Ishikawa (cell line): ENCODE results near the gene DROSHA.

Experiments
- CEBPB ChIP-seq: IDR thresholded peaks from 2 replicates; pipeline ENCODE4 v1.6.1; 2012
- CREB1 ChIP-seq: IDR thresholded peaks from 2 replicates; pipeline ENCODE4 v1.6.1; 2012; ENCODE audit warnings: low read depth
- EGR1 ChIP-seq: IDR thresholded peaks from 2 replicates; pipeline ENCODE4 v1.6.1; 2012
- EP300 ChIP-seq: IDR thresholded peaks from 2 replicates; pipeline ENCODE4 v1.6.1; 2012; ENCODE audit warnings: borderline replicate concordance
- FOXM1 ChIP-seq: IDR thresholded peaks from 2 replicates; pipeline ENCODE4 v1.6.1; 2012; ENCODE audit warnings: low read depth, borderline replicate concordance
- NFIC ChIP-seq: IDR thresholded peaks from 2 replicates; pipeline ENCODE4 v1.6.1; 2012
- RAD21 ChIP-seq: IDR thresholded peaks from 2 replicates; pipeline ENCODE4 v1.6.1; 2012; ENCODE audit warnings: low read depth
- TAF1 ChIP-seq: IDR thresholded peaks from 2 replicates; pipeline ENCODE4 v1.6.1; 2012; ENCODE audit warnings: low read depth, mild to moderate bottlenecking
- TCF12 ChIP-seq: IDR thresholded peaks from 2 replicates; pipeline ENCODE4 v1.6.1; 2012; ENCODE audit warnings: low read depth
- TEAD4 ChIP-seq: IDR thresholded peaks from 2 replicates; pipeline ENCODE4 v1.6.1; 2012
- YY1 ChIP-seq: IDR thresholded peaks from 2 replicates; pipeline ENCODE4 v1.6.1; 2012; ENCODE audit warnings: low read depth
- ZBTB7A ChIP-seq: IDR thresholded peaks from 2 replicates; pipeline ENCODE4 v1.6.1; 2012; ENCODE audit warnings: low read depth
- TF ChIP-seq, protein P1 (sequence below): IDR thresholded peaks from 2 replicates; pipeline ENCODE4 v1.6.1; 2012; ENCODE audit warnings: low read depth, mild to moderate bottlenecking
- TF ChIP-seq, protein P2 (sequence below): IDR thresholded peaks from 2 replicates; pipeline ENCODE4 v1.6.1; 2012
- TF ChIP-seq, protein P3 (sequence below): IDR thresholded peaks from 2 replicates; pipeline ENCODE4 v1.6.1; 2012

Gene DROSHA

DNA sequence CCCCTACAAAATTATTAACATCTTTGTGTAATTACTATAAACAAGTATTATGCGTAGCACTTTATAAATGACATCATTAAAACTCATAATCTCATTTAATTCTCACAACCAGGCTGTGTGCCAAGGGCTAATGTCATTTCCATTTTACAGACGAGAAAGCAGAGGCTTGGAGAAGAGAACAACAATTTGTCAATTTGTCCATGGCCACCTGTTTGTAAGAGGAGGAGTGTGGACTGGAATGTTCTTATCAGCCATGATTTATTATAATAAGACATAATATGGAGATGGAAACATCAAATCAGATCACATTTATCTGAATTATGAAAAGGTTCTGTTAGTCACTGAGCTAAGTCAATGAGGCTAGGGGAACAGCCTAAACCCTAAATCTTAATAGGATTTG, 97.0 kb downstream of the DROSHA start:
- no peak for TF ChIP-seq TCF12
- TF ChIP-seq EP300 = no peak
- TF ChIP-seq NFIC = no peak
- TF ChIP-seq, protein P1, sequence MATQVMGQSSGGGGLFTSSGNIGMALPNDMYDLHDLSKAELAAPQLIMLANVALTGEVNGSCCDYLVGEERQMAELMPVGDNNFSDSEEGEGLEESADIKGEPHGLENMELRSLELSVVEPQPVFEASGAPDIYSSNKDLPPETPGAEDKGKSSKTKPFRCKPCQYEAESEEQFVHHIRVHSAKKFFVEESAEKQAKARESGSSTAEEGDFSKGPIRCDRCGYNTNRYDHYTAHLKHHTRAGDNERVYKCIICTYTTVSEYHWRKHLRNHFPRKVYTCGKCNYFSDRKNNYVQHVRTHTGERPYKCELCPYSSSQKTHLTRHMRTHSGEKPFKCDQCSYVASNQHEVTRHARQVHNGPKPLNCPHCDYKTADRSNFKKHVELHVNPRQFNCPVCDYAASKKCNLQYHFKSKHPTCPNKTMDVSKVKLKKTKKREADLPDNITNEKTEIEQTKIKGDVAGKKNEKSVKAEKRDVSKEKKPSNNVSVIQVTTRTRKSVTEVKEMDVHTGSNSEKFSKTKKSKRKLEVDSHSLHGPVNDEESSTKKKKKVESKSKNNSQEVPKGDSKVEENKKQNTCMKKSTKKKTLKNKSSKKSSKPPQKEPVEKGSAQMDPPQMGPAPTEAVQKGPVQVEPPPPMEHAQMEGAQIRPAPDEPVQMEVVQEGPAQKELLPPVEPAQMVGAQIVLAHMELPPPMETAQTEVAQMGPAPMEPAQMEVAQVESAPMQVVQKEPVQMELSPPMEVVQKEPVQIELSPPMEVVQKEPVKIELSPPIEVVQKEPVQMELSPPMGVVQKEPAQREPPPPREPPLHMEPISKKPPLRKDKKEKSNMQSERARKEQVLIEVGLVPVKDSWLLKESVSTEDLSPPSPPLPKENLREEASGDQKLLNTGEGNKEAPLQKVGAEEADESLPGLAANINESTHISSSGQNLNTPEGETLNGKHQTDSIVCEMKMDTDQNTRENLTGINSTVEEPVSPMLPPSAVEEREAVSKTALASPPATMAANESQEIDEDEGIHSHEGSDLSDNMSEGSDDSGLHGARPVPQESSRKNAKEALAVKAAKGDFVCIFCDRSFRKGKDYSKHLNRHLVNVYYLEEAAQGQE = no peak

DNA sequence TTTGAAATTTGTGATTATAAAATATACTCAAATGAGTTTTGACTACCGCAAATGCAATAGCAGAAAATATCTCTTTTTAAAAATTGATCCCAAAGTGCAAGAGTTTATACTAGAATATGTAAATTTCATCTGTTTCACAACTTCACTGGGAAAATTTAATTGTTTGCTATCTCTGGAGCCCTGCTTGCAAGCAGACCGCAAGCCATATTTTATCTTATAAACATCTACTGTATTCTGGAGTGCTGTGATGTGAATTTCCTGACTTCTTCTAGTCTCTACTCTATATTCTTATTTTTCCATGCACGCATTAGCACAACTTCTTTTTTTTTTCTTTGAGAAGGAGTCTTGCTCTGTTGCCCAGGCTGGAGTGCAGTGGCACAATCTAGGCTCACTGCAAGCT, 98.7 kb downstream of the DROSHA start:
- TF ChIP-seq ZBTB7A (no peak), YY1 (no peak), NFIC (no peak), TCF12 (no peak), EP300 (no peak), FOXM1 (no peak), CEBPB (no peak), CREB1 (no peak), RAD21 (no peak)
- TF ChIP-seq, protein P1 = no peak
- TF ChIP-seq, protein P2, sequence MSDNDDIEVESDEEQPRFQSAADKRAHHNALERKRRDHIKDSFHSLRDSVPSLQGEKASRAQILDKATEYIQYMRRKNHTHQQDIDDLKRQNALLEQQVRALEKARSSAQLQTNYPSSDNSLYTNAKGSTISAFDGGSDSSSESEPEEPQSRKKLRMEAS = no peak

DNA sequence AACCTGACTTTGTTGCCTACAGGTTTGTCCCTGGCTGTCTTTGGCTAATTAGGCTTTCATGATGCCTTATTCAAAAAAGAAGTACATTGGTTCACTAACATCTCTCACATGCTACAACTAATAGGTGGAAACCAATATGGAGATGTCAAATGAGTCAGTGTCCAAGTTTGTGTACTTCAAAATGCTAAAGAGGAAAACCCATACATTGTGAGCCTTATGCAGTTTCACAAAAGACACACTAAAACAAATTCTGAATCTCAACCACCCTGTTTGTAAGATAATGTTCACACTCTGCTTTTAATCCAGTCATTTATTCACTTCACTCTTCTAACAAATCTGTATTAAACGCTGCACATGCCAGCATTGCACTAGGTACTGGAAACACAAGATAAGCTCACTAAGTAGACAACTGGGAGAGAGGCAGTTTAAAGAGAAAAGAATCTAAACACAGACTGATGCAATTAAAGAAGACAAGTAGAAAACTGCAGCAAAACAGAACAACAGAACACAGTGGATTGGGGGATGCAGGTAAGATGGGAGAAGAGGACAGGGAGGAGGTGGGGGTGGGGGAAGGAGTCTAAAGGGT, 104.1 kb downstream of the DROSHA start:
- no peak for TF ChIP-seq TCF12
- TF ChIP-seq ZBTB7A = no peak
- TF ChIP-seq TEAD4 = no peak
- no peak for TF ChIP-seq FOXM1
- TF ChIP-seq, protein P2 = no peak

DNA sequence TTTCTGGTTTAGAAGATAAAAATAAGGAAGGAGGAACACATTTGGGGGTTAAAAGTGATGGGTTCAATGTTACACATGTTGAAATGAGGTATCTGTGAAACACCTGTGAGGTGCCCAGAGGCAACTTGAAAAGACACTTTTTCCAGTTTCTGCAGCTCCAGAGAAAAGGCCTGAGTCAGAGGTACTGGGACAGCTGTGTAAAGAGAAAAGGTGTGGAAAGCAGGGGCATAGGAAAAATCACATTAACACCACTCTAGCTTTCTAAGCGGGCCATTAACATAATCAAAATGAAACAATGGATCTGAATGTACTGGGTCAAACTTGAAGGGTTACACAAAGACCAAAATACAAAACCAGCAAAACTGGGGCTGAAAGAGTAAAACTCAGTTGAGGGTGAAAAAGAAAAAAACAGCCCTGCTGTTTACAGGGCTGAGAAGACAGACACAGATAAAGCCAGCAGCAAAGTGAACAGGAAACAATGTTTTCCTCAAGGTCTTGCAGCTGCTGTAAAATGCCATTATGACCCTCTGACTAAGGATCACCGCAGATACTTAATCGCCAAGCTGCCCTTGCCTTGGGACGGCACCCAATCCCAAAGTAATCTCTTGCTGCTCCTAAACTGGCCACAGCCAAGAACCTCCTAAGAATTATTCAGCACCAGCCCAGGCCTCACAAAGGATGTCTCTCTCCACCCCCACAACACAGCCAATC, 104.7 kb downstream of the DROSHA start:
- no peak for TF ChIP-seq NFIC
- no peak for TF ChIP-seq TEAD4
- TF ChIP-seq EGR1 = no peak
- no peak for TF ChIP-seq CEBPB
- TF ChIP-seq FOXM1 = no peak

DNA sequence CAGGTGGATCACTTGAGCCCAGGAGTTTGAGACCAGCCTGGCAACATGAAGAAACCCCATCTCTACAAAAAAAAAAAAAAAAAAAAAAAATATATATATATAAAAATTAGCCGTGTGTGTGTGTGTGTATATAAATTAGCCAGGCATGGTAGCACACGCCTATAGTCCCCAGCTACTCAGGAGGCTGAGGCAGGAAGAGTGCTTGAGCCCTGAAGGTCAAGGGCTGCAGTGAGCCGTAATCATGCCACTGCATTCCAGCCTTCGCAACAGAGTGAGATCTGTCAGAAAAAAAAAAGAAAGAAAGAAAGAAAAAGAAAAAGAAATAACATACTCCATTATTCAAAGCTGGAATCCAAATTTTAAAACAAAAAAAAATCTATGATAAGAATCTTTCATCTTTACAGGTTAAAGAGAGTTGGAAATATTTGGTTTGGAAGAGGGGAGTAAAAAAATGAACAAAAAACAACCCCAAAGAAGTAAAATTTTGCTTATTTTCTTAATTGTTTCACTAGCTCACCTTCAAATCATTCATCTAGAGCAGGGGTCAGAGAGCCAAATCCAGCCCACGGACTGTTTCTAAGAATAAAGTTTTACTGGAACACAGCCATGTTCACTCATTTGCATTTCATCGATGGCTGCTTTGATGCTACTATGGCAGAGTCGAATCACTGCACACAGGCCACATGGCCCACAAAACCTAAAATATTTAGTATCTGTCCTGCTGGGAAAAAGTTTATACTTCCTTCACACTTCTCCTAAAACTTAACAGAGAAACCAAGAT, 109.9 kb downstream of the DROSHA start:
- TF ChIP-seq TEAD4 (no peak), CEBPB (no peak), ZBTB7A (no peak), TCF12 (no peak)
- TF ChIP-seq, protein P2 = no peak

DNA sequence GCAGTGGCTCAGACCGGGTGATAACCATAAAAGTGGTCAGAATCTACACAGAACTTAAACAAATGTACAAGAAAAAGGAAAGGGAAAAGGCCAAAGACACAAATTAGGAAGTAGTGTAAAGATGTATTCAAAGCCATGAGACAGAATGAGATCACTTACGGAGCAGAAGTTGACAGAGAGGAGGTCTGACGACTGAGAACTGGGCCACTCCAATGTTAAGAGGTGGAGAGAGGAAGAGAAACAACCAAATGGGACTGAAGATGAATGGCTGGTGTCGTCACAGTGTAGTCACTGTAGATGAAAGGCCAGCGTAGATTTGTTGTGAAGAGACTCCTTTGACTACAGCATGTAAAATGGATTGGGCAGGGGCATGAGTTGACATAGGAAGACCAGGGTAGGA, 114.4 kb downstream of the DROSHA start:
- TF ChIP-seq YY1 (no peak), RAD21 (no peak), EGR1 (no peak), CREB1 (no peak), NFIC (no peak), TCF12 (no peak), EP300 (no peak), FOXM1 (no peak), TEAD4 (no peak), TAF1 (no peak), CEBPB (no peak), ZBTB7A (no peak)
- TF ChIP-seq, protein P3, sequence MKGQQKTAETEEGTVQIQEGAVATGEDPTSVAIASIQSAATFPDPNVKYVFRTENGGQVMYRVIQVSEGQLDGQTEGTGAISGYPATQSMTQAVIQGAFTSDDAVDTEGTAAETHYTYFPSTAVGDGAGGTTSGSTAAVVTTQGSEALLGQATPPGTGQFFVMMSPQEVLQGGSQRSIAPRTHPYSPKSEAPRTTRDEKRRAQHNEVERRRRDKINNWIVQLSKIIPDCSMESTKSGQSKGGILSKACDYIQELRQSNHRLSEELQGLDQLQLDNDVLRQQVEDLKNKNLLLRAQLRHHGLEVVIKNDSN = no peak
- TF ChIP-seq, protein P2 = no peak
- TF ChIP-seq, protein P1 = no peak
